HUDEP-2 (cell line): ENCODE measurements around the gene LY6G6C.

Experiments
- DNase-seq, 76 experiments: peaks; one replicate each; lab custom pipeline; 2025; ENCODE audit not compliant: unreplicated experiment in 76 of 76; lab: John Stamatoyannopoulos, UW

The LY6G6C gene

GRCh38 chr6:31721351-31722020 is at the start of gene LY6G6C:
TSS of gene LY6G6C (minus strand) at chr6:31721746. CDS start at chr6:31721679, 67 bp downstream.
- DNase-seq: no peak

GRCh38 chr6:31770860-31771259 is 49.3 kb upstream of the LY6G6C start:
- DNase-seq: no peak

GRCh38 chr6:31769684-31770371 is 48.3 kb upstream of the LY6G6C start:
- peak in 73 of 76 experiments; percentile 20 to 95 (median 85) for DNase-seq

- DNase-seq: no peak
Measured at GRCh38 chr6:31768363-31769257, 47.1 kb upstream of the LY6G6C start.

GRCh38 chr6:31767096-31767645 is 45.6 kb upstream of the LY6G6C start:
- DNase-seq: no peak

GRCh38 chr6:31765910-31766794 is 44.6 kb upstream of the LY6G6C start:
- no peak for DNase-seq

- DNase-seq: no peak
Measured at GRCh38 chr6:31765559-31765909, 44.0 kb upstream of the LY6G6C start.

- DNase-seq: no peak
Measured at GRCh38 chr6:31764198-31764597, 42.7 kb upstream of the LY6G6C start.

- DNase-seq: no peak
Measured at GRCh38 chr6:31763619-31763940, 42.0 kb upstream of the LY6G6C start.

GRCh38 chr6:31762878-31763618 is 41.5 kb upstream of the LY6G6C start:
- DNase-seq: no peak

- DNase-seq: no peak
Measured at GRCh38 chr6:31762356-31762755, 40.8 kb upstream of the LY6G6C start, which contains the start of gene SAPCD1. TSS of gene SAPCD1 (plus strand) at chr6:31762656. CDS start at chr6:31763055, 399 bp downstream.

- DNase-seq: no peak
Measured at GRCh38 chr6:31761343-31761742, 39.8 kb upstream of the LY6G6C start.

- DNase-seq: no peak
Measured at GRCh38 chr6:31760790-31761189, 39.2 kb upstream of the LY6G6C start.

GRCh38 chr6:31758281-31758680 is 36.7 kb upstream of the LY6G6C start:
- no peak for DNase-seq

- DNase-seq: no peak
Measured at GRCh38 chr6:31752739-31753319, 31.3 kb upstream of the LY6G6C start.

- DNase-seq: no peak
Measured at GRCh38 chr6:31750411-31751022, 29.0 kb upstream of the LY6G6C start.

GRCh38 chr6:31749301-31750036 is 27.9 kb upstream of the LY6G6C start:
- no peak for DNase-seq

GRCh38 chr6:31744422-31744821 is 22.9 kb upstream of the LY6G6C start:
- DNase-seq: no peak
